ENCODE measurements around the gene CYP17A1.

DNA sequence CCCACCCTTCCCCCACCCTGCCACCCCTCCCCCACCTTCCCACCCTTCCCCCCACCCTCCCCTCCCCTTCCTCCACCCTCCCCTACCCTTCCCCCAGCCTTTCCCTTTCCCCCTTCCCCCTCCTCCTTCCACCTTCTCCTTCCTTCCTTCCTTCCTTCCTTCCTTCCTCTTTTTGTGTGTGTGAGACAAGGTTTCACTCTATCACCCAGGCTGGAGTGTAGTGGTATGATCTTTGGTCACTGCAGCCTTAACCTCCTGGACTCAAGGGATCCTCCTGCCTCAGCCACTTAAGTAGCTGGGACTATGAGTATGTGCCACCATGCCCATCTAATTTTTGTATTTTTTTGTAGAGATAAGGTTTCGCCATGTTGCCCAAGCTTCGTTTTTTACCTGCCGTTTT is 35.2 kb downstream of the CYP17A1 start:
- no peak for TF ChIP-seq POLR2A (IDR thresholded peaks at IDR 0.05)
- TF ChIP-seq, protein P1, sequence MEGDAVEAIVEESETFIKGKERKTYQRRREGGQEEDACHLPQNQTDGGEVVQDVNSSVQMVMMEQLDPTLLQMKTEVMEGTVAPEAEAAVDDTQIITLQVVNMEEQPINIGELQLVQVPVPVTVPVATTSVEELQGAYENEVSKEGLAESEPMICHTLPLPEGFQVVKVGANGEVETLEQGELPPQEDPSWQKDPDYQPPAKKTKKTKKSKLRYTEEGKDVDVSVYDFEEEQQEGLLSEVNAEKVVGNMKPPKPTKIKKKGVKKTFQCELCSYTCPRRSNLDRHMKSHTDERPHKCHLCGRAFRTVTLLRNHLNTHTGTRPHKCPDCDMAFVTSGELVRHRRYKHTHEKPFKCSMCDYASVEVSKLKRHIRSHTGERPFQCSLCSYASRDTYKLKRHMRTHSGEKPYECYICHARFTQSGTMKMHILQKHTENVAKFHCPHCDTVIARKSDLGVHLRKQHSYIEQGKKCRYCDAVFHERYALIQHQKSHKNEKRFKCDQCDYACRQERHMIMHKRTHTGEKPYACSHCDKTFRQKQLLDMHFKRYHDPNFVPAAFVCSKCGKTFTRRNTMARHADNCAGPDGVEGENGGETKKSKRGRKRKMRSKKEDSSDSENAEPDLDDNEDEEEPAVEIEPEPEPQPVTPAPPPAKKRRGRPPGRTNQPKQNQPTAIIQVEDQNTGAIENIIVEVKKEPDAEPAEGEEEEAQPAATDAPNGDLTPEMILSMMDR (IDR thresholded peaks at IDR 0.05) = no peak
